Right lobe of liver (tissue), 6 donors: ENCODE measurements around the gene ZSCAN4. TPM values are rescaled to one million over a fixed set of nuclear protein-coding genes. Genes with fewer than 3 reads are reported as not detected.

Experiments
- ATAC-seq, 4 donors: fragments of 200-7000 bp; cut with Tn5 transposase; one replicate each; pipeline ENCODE4 v1.9.1; 2020; ENCODE audit warnings: mild to moderate bottlenecking in 4 of 4, moderate library complexity in 4 of 4
- DNase-seq, 3 donors: peaks; one replicate each; pipeline ENCODE4 v3.0.0-alpha.2; 2020
- H3K27ac ChIP-seq, 3 donors: fragments of 200-600 bp; one replicate each; pipeline ENCODE4 v1.8.0; 2022
- H3K27me3 ChIP-seq, 2 donors: fragments of 200-600 bp; one replicate each; pipeline ENCODE4 v1.8.0; 2022
- H3K36me3 ChIP-seq, 4 donors: fragments of 200-600 bp; sonication (generic) in 1 of 4; one replicate each; pipeline versions ENCODE4 v1.5.1 to v1.8.0; 2017 to 2022; ENCODE audit warnings: control low read depth in 1 of 4
- H3K4me1 ChIP-seq, 4 donors: fragments of 200-600 bp; sonication (generic) in 1 of 4; one replicate each; pipeline versions ENCODE4 v1.5.1 to v1.8.0; 2017 to 2022; ENCODE audit warnings: control low read depth in 1 of 4
- H3K4me3 ChIP-seq, 3 donors: fragments of 200-600 bp; one replicate each; pipeline ENCODE4 v1.8.0; 2022
- H3K9me3 ChIP-seq, 4 donors: fragments of 200-600 bp; sonication (generic) in 1 of 4; one replicate each; pipeline versions ENCODE4 v1.5.1 to v1.8.0; 2017 to 2022; ENCODE audit warnings: control low read depth in 1 of 4
- CTCF ChIP-seq, 4 donors: fragments of 200-600 bp in 3 of 4; fragments of 450-650 bp in 1 of 4; IDR thresholded peaks; one replicate each; pipeline versions ENCODE4 v1.5.1 to v1.8.0; 2016 to 2022; ENCODE audit warnings: antibody characterized with exemption in 4 of 4, mild to moderate bottlenecking in 2 of 4
- POLR2A ChIP-seq: fragments of 450-650 bp; IDR thresholded peaks from one replicate; pipeline ENCODE4 v1.6.1; 2017; ENCODE audit warnings: antibody characterized with exemption, mild to moderate bottlenecking
- WGBS: methylation state at CpG from one replicate; pipeline ENCODE4 v1.1.6; 2018; ENCODE audit warnings: low coverage, low lambda C conversion rate; ENCODE audit not compliant: insufficient coverage; ENCODE audit errors: missing lambda C conversion rate; 5-methylcytosine and 5-hydroxymethylcytosine counted together
- intact Hi-C, 2 donors: fragments of 100-400 bp; cut with DNase I; formaldehyde crosslinking; loops; one replicate each; pipeline versions ENCODE4 v1.11.2 to v1.14.1; 2022
- total RNA-seq, 6 experiments: library from RNA; depleted of rRNA in 2 of 6; stranded (reverse); fragments of >200 nt in 2 of 6; fragmentation: NEBNext Ultra II Directional in 3 of 6; extraction: Animal tissue kit (Norgen Biotek cat#: 25700) in 3 of 6; gene quantifications; one replicate each; pipeline versions ENCODE4 v1.1.0 to v1.2.4, GENCODE V29; 2016 to 2023
- donor health status: DM: no; HTN: yes; CAD: no.
- donor health status: DM: no; HTN: no; CAD: no.
- donor health status: DM: no; HTN: no; CAD: no.
- donor health status: DM: no; HTN: yes; CAD: no.
- donor health status: DM: no; HTN: yes; CAD: no.

Gene ZSCAN4
- total RNA-seq, 6 experiments from 2014 or later: not detected

GRCh38 chr19:57719424-57719823 lies 50.7 kb downstream of the ZSCAN4 start:
- H3K4me1 ChIP-seq: no peaks in the 10 kb centered on the region
- DNase-seq (no peak), ATAC-seq (no peak)
- no peaks in the 10 kb centered on the region for H3K27me3 ChIP-seq
- no peak for TF ChIP-seq CTCF (IDR thresholded peaks at IDR 0.05)
- no peak for TF ChIP-seq POLR2A
- peaks cover 0 to 20% (median 3%) of the 10 kb centered on the region in 4 donors for H3K9me3 ChIP-seq
- H3K27ac ChIP-seq: no peak overlapping the region
- no peak overlapping the region for H3K4me3 ChIP-seq
- intact Hi-C loops: no loop called here
- peaks cover 0 to 24% (median 6%) of the 10 kb centered on the region in 4 donors for H3K36me3 ChIP-seq

GRCh38 chr19:57719901-57720519 lies 51.3 kb downstream of the ZSCAN4 start:
- DNase-seq (no peak), ATAC-seq (no peak)
- H3K36me3 ChIP-seq: peaks cover 0 to 24% (median 6%) of the 10 kb centered on the region in 4 donors
- no peak overlapping the region for H3K4me3 ChIP-seq
- intact Hi-C loops: no loop called here
- no peaks in the 10 kb centered on the region for H3K4me1 ChIP-seq
- H3K27me3 ChIP-seq: no peaks in the 10 kb centered on the region
- no peak overlapping the region for H3K27ac ChIP-seq
- TF ChIP-seq POLR2A (no peak), CTCF (IDR thresholded peaks at IDR 0.05) (no peak)
- WGBS: 76% methylated on average over 2 of the region's 4 CpGs
- H3K9me3 ChIP-seq: peaks cover 0 to 20% (median 3%) of the 10 kb centered on the region in 4 donors

- WGBS: 87% methylated on average over 3 of the region's 10 CpGs
- DNase-seq (no peak), ATAC-seq (no peak)
- intact Hi-C loops: no loop called here
- TF ChIP-seq POLR2A (no peak), CTCF (IDR thresholded peaks at IDR 0.05) (no peak)
- Histone ChIP-seq H3K4me3 (no peak overlapping the region), H3K27me3 (no peaks in the 10 kb centered on the region), H3K4me1 (no peaks in the 10 kb centered on the region), H3K27ac (no peak overlapping the region), H3K9me3 (peaks cover 0 to 20% (median 3%) of the 10 kb centered on the region in 4 donors), H3K36me3 (peaks cover 0 to 24% (median 6%) of the 10 kb centered on the region in 4 donors)
Measured at GRCh38 chr19:57720878-57721277, 52.1 kb downstream of the ZSCAN4 start.

Other genes starting within 250 kb of the ZSCAN4 start
- 1 to 10 TPM; 2.2 to 6.0 (median 3.8) TPM for gene ZNF749, start 233.6 kb upstream of the ZSCAN4 start, total RNA-seq
- gene VN1R1, start 211.8 kb upstream of the ZSCAN4 start, total RNA-seq: under 1 TPM; 0.11 to 0.48 (median 0.19) TPM
- gene ZNF772, start 191.4 kb upstream of the ZSCAN4 start, total RNA-seq: 1 to 10 TPM; 1.7 to 4.8 (median 2.6) TPM
- 1 to 10 TPM; 2.4 to 4.7 (median 3.4) TPM for gene ZNF419, start 181.2 kb upstream of the ZSCAN4 start, total RNA-seq
- 1 to 10 TPM; 1.3 to 4.1 (median 2.2) TPM for gene ZNF773, start 169.0 kb upstream of the ZSCAN4 start, total RNA-seq
- 1 to 10 TPM in 2 of 6 experiments, under 1 TPM in 4; 0.61 to 1.8 (median 0.90) TPM for gene ZNF549, start 141.6 kb upstream of the ZSCAN4 start, total RNA-seq
- 1 to 10 TPM in 5 of 6 experiments, under 1 TPM in 1; 0.92 to 6.9 (median 2.5) TPM for gene ZNF550, start 109.1 kb upstream of the ZSCAN4 start, total RNA-seq
- 1 to 10 TPM in 4 of 6 experiments, under 1 TPM in 2; 0.43 to 1.8 (median 1.2) TPM for gene ZNF416, start 90.0 kb upstream of the ZSCAN4 start, total RNA-seq
- gene ZIK1, start 84.8 kb upstream of the ZSCAN4 start, total RNA-seq: 1 to 10 TPM in 1 of 6 experiments, under 1 TPM in 5; 0.31 to 4.2 (median 0.39) TPM
- 1 to 10 TPM in 1 of 6 experiments, under 1 TPM in 5; 0.25 to 1.2 (median 0.49) TPM for gene ZNF530, start 69.0 kb upstream of the ZSCAN4 start, total RNA-seq
- 1 to 10 TPM; 3.6 to 8.9 (median 5.0) TPM for gene ZNF134, start 54.7 kb upstream of the ZSCAN4 start, total RNA-seq
- 1 to 10 TPM; 1.7 to 5.4 (median 3.9) TPM for gene ZNF211, start 35.8 kb upstream of the ZSCAN4 start, total RNA-seq
- 1 to 10 TPM in 4 of 6 experiments, under 1 TPM in 2; 0.77 to 2.2 (median 1.4) TPM for gene ZNF551, start 13.0 kb downstream of the ZSCAN4 start, total RNA-seq
- gene ZNF154, start 40.3 kb downstream of the ZSCAN4 start, total RNA-seq: 1 to 10 TPM in 1 of 6 experiments, under 1 TPM in 5; 0.31 to 1.2 (median 0.60) TPM
- gene ZNF671, start 58.7 kb downstream of the ZSCAN4 start, total RNA-seq: 1 to 10 TPM; 1.1 to 2.5 (median 1.9) TPM
- 10 to 100 TPM in 1 of 6 experiments, 1 to 10 TPM in 5; 3.7 to 11.6 (median 5.7) TPM for gene ZNF776, start 77.9 kb downstream of the ZSCAN4 start, total RNA-seq
- gene ZNF586, start 100.7 kb downstream of the ZSCAN4 start, total RNA-seq: 1 to 10 TPM; 4.0 to 8.4 (median 5.9) TPM
- 1 to 10 TPM; 2.6 to 9.0 (median 4.9) TPM for gene ZNF552, start 146.0 kb downstream of the ZSCAN4 start, total RNA-seq
- gene ZNF587B, start 161.4 kb downstream of the ZSCAN4 start, total RNA-seq: 10 to 100 TPM in 3 of 6 experiments, 1 to 10 TPM in 3; 7.2 to 13.1 (median 10.4) TPM
- 10 to 100 TPM in 5 of 6 experiments, 1 to 10 TPM in 1; 5.2 to 20.2 (median 12.6) TPM for gene ZNF587, start 180.9 kb downstream of the ZSCAN4 start, total RNA-seq
- 10 to 100 TPM in 3 of 6 experiments, 1 to 10 TPM in 3; 5.1 to 11.7 (median 8.7) TPM for gene ZNF814, start 220.1 kb downstream of the ZSCAN4 start, total RNA-seq
- 10 to 100 TPM in 3 of 6 experiments, 1 to 10 TPM in 3; 4.1 to 12.6 (median 7.8) TPM for gene ZNF417, start 247.7 kb downstream of the ZSCAN4 start, total RNA-seq